Heart right ventricle (tissue), 16 donors: ENCODE results near the gene MRAP. TPM values are rescaled to one million over a fixed set of nuclear protein-coding genes. Genes with fewer than 3 reads are reported as not detected.

ENCODE experiments used
- ATAC-seq, 8 donors: fragments of 200-7000 bp; cut with Tn5 transposase; one replicate each; pipeline ENCODE4 v1.9.1; 2020; ENCODE audit warnings: mild to moderate bottlenecking in 8 of 8, moderate library complexity in 8 of 8, moderate number of reproducible peaks in 1 of 8
- DNase-seq, 2 donors: peaks; one replicate each; pipeline ENCODE4 v3.0.0-alpha.2; 2020
- H3K27ac ChIP-seq, 10 donors: fragments of 200-600 bp; sonication (generic) in 2 of 10; one replicate each; pipeline versions ENCODE4 v1.5.0 to v1.8.0; 2020 to 2022; ENCODE audit warnings: mild to moderate bottlenecking in 3 of 10
- H3K27me3 ChIP-seq, 7 donors: fragments of 200-600 bp; one replicate each; pipeline ENCODE4 v1.8.0; 2021 to 2022; ENCODE audit warnings: mild to moderate bottlenecking in 2 of 7
- H3K36me3 ChIP-seq, 9 donors: fragments of 200-600 bp; sonication (generic) in 1 of 9; one replicate each; pipeline versions ENCODE4 v1.5.0 to v1.8.0; 2020 to 2022; ENCODE audit warnings: mild to moderate bottlenecking in 2 of 9
- H3K4me1 ChIP-seq, 9 donors: fragments of 200-600 bp; sonication (generic) in 1 of 9; one replicate each; pipeline versions ENCODE4 v1.5.0 to v1.8.0; 2020 to 2022; ENCODE audit warnings: mild to moderate bottlenecking in 4 of 9
- H3K4me3 ChIP-seq, 10 donors: fragments of 200-600 bp; sonication (generic) in 2 of 10; one replicate each; pipeline versions ENCODE4 v1.5.0 to v1.8.0; 2020 to 2022; ENCODE audit warnings: mild to moderate bottlenecking in 7 of 10, moderate library complexity in 2 of 10
- H3K9me3 ChIP-seq, 11 donors: fragments of 200-600 bp in 10 of 11; sonication (generic) in 2 of 11; one replicate each; pipeline versions ENCODE4 v1.5.0 to v1.8.0; 2013 to 2022; ENCODE audit warnings: mild to moderate bottlenecking in 2 of 11, control low read depth in 1 of 11, moderate library complexity in 1 of 11
- CTCF ChIP-seq, 9 donors: fragments of 200-600 bp; sonication (generic) in 2 of 9; IDR thresholded peaks; one replicate each; pipeline versions ENCODE4 v1.5.0 to v1.8.0; 2021 to 2022; ENCODE audit warnings: antibody characterized with exemption in 9 of 9, mild to moderate bottlenecking in 5 of 9, moderate library complexity in 1 of 9
- WGBS, 2 donors: extraction: QIAGEN DNeasy Blood & Tissue Kit; methylation state at CpG; one replicate each; pipeline ENCODE4 v1.1.7; 2013; ENCODE audit warnings: inconsistent platforms in 1 of 2; 5-methylcytosine and 5-hydroxymethylcytosine counted together
- intact Hi-C, 10 donors: fragments of 100-400 bp; cut with DNase I; formaldehyde crosslinking; loops; one replicate each; pipeline versions ENCODE4 v1.11.1 to v1.14.2; 2022
- polyA plus RNA-seq, 2 donors: library from polyadenylated mRNA; stranded (reverse); fragments of 200-250 nt; gene quantifications; one replicate each; pipeline ENCODE4 v1.2.3, GENCODE V29; 2013
- total RNA-seq, 10 donors: library from RNA; stranded (reverse); fragmentation: NEBNext Ultra II Directional in 3 of 10; extraction: Animal tissue kit (Norgen Biotek cat#: 25700) in 3 of 10; gene quantifications; one replicate each; pipeline versions ENCODE4 v1.2.1 to v1.2.4, GENCODE V29; 2021 to 2023
- donor health status: Arrhythmogenic right ventricular cardiomyopathy.
- donor health status: ischemic (EF 13 %, LVEDD 7.1; RV severe dilation, severe dysfunction).
- donor health status: healthy with polysubstance abuse.
- donor health status: DM: no; HTN: yes; CAD: no.
- donor health status: DM: no; HTN: no; CAD: no.
- donor health status: ischemic (EF 25% LVEDD 6.9; RV normal size, moderate dysfunction).
- donor health status: ischemic (EF 25% LVEDD 5.7; RV mildly dilated, moderate dysfunction).
- donor health status: healthy.
- donor health status: DM: yes; HTN: yes; CAD: no.
- donor health status: Ischemic cardiomyopathy.
- donor health status: ischemic (EF 35%, LVEDD 5.7; RV mildly dilated, moderate dysfunction).
- donor health status: nonischemic (EF 11% LVEDD 7.7; RV severe dilation, severe dysfunction).
- donor health status: DM: yes; HTN: yes; CAD: no.
- donor health status: PGD.
- donor health status: ischemic (EF 29% LVEDD 5.4; RV normal size, mild dysfunction).
- donor health status: nonischemic (EF 23%, LVEDD 6.1; RV moderate dilation, normal function).

Gene MRAP
- total and polyA plus RNA-seq, 12 donors: 0.63 to 10.5 (median 0.78) TPM; not detected in 5

- Histone ChIP-seq H3K27me3 (no peaks in the 10 kb centered on the region), H3K4me1 (peaks cover 0 to 27% (median 0%) of the 10 kb centered on the region in 9 donors), H3K4me3 (no peak overlapping the region), H3K27ac (no peak overlapping the region), H3K36me3 (peaks cover 0 to 100% (median 76%) of the 10 kb centered on the region in 9 donors), H3K9me3 (no peaks in the 10 kb centered on the region)
- ATAC-seq: no peak
- no peak for TF ChIP-seq CTCF (IDR thresholded peaks at IDR 0.05)
- intact Hi-C loops: no loop called here
- 96 to 98% methylated on average over 13 of the region's 13 CpGs for WGBS, 2 donors
- DNase-seq: no peak
These were observed 22.8 kb downstream of the MRAP start for GRCh38 chr21:32321480-32321879.

DNA sequence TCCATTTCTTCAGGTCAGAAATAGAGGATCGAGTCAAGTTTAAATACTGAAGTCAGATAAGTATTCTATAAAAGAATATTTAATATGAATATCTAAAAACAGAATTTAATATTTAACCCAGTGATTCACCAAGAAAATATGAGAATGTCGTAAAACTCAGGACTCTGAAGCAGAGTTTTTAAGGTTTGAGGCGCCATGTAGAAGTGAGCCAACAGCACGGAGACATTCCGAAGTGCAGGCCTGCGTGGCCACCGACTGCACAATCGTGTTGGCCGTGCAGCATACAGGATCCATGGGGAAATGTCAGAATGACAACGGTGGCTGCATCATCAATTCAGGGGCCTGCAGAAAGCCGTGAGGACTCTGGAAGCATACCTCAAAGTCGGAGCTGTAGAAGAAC is 23.4 kb downstream of the MRAP start:
- Histone ChIP-seq H3K4me3 (no peak overlapping the region), H3K9me3 (no peaks in the 10 kb centered on the region), H3K36me3 (peaks cover 0 to 97% (median 71%) of the 10 kb centered on the region in 9 donors), H3K27ac (no peak overlapping the region), H3K27me3 (no peaks in the 10 kb centered on the region), H3K4me1 (peaks cover 0 to 33% (median 0%) of the 10 kb centered on the region in 9 donors)
- no peak for TF ChIP-seq CTCF (IDR thresholded peaks at IDR 0.05)
- intact Hi-C loops: no loop called here
- no peak for DNase-seq
- 94 to 96% methylated on average over 12 of the region's 12 CpGs for WGBS, 2 donors
- no peak for ATAC-seq

DNA sequence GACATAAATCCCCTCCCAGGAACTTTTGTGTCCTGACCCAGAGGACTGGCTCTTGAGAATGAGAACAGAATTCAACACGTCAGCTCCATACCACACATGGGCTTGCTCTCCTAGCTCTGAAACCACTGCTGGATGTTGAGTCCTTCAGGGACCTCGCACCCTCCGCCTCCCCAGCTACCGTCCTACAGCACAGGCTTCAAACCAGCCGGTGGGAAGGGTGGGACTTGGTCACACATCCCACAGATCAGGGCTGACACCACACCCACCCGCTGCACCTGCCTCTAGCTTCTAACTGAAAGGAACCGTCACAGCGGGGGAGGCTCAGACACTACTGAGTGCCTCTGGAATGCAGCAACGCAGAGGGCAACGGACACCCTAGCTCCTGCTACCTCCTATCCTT is 24.0 kb downstream of the MRAP start:
- Histone ChIP-seq H3K4me3 (no peak overlapping the region), H3K36me3 (peaks cover 0 to 92% (median 71%) of the 10 kb centered on the region in 9 donors), H3K27me3 (no peaks in the 10 kb centered on the region), H3K27ac (no peak overlapping the region), H3K9me3 (no peaks in the 10 kb centered on the region), H3K4me1 (peaks cover 0 to 39% (median 5%) of the 10 kb centered on the region in 9 donors)
- ATAC-seq (no peak), DNase-seq (no peak)
- no peak for TF ChIP-seq CTCF (IDR thresholded peaks at IDR 0.05)
- intact Hi-C loops: no loop called here
- WGBS, 2 donors: 92 to 94% methylated on average over 10 of the region's 10 CpGs

- 90 to 92% methylated on average over 8 of the region's 8 CpGs for WGBS, 2 donors
- no peak for TF ChIP-seq CTCF (IDR thresholded peaks at IDR 0.05)
- no peak for DNase-seq
- H3K27ac ChIP-seq: peak overlapping the region in 3 of 10 donors; percentile 2 to 35 (median 12)
- peaks cover 0 to 74% (median 42%) of the 10 kb centered on the region in 9 donors for H3K36me3 ChIP-seq
- H3K9me3 ChIP-seq: no peaks in the 10 kb centered on the region
- ATAC-seq: no peak
- no peaks in the 10 kb centered on the region for H3K27me3 ChIP-seq
- intact Hi-C loops: loop anchor here in 1 of 10 donors (5.0 kb wide), 1 partner anchor 37 kb away; no protein-coding TSS in a partner anchor
- peaks cover 5 to 53% (median 24%) of the 10 kb centered on the region in 9 donors for H3K4me1 ChIP-seq
- no peak overlapping the region for H3K4me3 ChIP-seq
These were observed 27.1 kb downstream of the MRAP start for GRCh38 chr21:32325706-32326105.
